IMR-90 (cell line): ENCODE results near the gene ARRDC1. TPM values are rescaled to one million over a fixed set of nuclear protein-coding genes. Genes with fewer than 3 reads are reported as not detected.

Experiments
- ATAC-seq: fragments of 200-7000 bp; cut with Tn5 transposase; 2 replicates; pipeline ENCODE4 v1.9.1; 2020; ENCODE audit warnings: low read depth, mild to moderate bottlenecking, moderate library complexity
- BruUV-seq: library from RNA; stranded (reverse); fragments of 400-500 nt; replicated peaks from 2 replicates; lab custom pipeline; 2021; lab: Mats Ljungman, UMichigan
- CTCF ChIA-PET: fragments of 300-600 bp; formaldehyde crosslinking; extraction: SDS; loops from one replicate; lab custom pipeline; 2021; ENCODE audit warnings: antibody characterized with exemption; lab: Yijun Ruan, JAX
- POLR2A ChIA-PET: fragments of 300-600 bp; sonication (Branson Sonifier 250); formaldehyde crosslinking; loops from one replicate; lab custom pipeline; 2022; ENCODE audit warnings: antibody characterized with exemption; ENCODE audit not compliant: unreplicated experiment; lab: Charles Lee
- DNase-seq: peaks from one replicate; pipeline ENCODE4 v3.0.0; 2013
- H2AFZ ChIP-seq: replicated peaks from 2 replicates; pipeline ENCODE3; 2013; ENCODE audit warnings: low read length, mild to moderate bottlenecking; ENCODE audit not compliant: poor library complexity
- H2AK5ac ChIP-seq: 2 replicates; pipeline ENCODE4 v1.6.1; 2013; ENCODE audit warnings: low read depth, low read length, inconsistent platforms
- H2AK9ac ChIP-seq: replicated peaks from 2 replicates; pipeline ENCODE3; 2013; ENCODE audit warnings: mild to moderate bottlenecking, low read depth, low read length, moderate library complexity; ENCODE audit not compliant: poor library complexity
- H2BK120ac ChIP-seq: 2 replicates; pipeline ENCODE4 v1.6.1; 2013; ENCODE audit warnings: low read depth, low read length, inconsistent platforms
- H2BK15ac ChIP-seq: 3 replicates; pipeline ENCODE4 v1.6.1; 2013; ENCODE audit warnings: low read depth, low read length, inconsistent platforms
- H2BK20ac ChIP-seq: 2 replicates; pipeline ENCODE4 v1.6.1; 2013; ENCODE audit warnings: low read depth, mild to moderate bottlenecking, inconsistent platforms, low read length, moderate library complexity
- H2BK5ac ChIP-seq: 2 replicates; pipeline ENCODE4 v1.6.1; 2013; ENCODE audit warnings: mild to moderate bottlenecking, low read depth, low read length, inconsistent platforms; ENCODE audit not compliant: poor library complexity, severe bottlenecking
- H3K14ac ChIP-seq: replicated peaks from 2 replicates; pipeline ENCODE4 v1.6.1; 2013; ENCODE audit warnings: low read depth, low read length, inconsistent platforms
- H3K18ac ChIP-seq: 2 replicates; pipeline ENCODE4 v1.6.1; 2013; ENCODE audit warnings: low read depth, low read length, control low read depth
- H3K23ac ChIP-seq: 2 replicates; pipeline ENCODE4 v1.6.1; 2013; ENCODE audit warnings: low read depth, low read length, inconsistent platforms
- H3K27ac ChIP-seq: 2 replicates; pipeline ENCODE4 v1.5.1; 2013; ENCODE audit warnings: mild to moderate bottlenecking, control low read depth, low read length; ENCODE audit not compliant: insufficient read depth
- H3K27me3 ChIP-seq: 2 replicates; pipeline ENCODE4 v1.6.1; 2013; ENCODE audit warnings: low read length; ENCODE audit not compliant: control insufficient read depth, insufficient read depth
- H3K36me3 ChIP-seq: 2 replicates; pipeline ENCODE4 v1.6.1; 2013; ENCODE audit warnings: low read length, mixed read lengths; ENCODE audit not compliant: control insufficient read depth, insufficient read depth
- H3K4ac ChIP-seq: 2 replicates; pipeline ENCODE4 v1.6.1; 2013; ENCODE audit warnings: low read depth, low read length, inconsistent platforms
- H3K4me1 ChIP-seq: 2 replicates; pipeline ENCODE4 v1.6.1; 2013; ENCODE audit warnings: low read length, mixed read lengths; ENCODE audit not compliant: control insufficient read depth, insufficient read depth
- H3K4me2 ChIP-seq: 2 replicates; pipeline ENCODE4 v1.6.1; 2013; ENCODE audit warnings: low read depth, mild to moderate bottlenecking, control low read depth, low read length, moderate library complexity
- H3K4me3 ChIP-seq: 2 replicates; pipeline ENCODE4 v1.5.1; 2013; ENCODE audit warnings: low read depth, mild to moderate bottlenecking, control low read depth, low read length, moderate library complexity; ENCODE audit not compliant: insufficient read depth
- H3K56ac ChIP-seq: 2 replicates; pipeline ENCODE4 v1.6.1; 2013; ENCODE audit warnings: low read length, inconsistent platforms; ENCODE audit not compliant: insufficient read depth; ENCODE audit errors: extremely low read depth
- H3K79me1 ChIP-seq, 2 experiments: 2 replicates each; pipeline ENCODE4 v1.6.1; 2013; ENCODE audit warnings: low read length in 2 of 2, inconsistent platforms in 1 of 2, low read depth in 1 of 2
- H3K9ac ChIP-seq: 2 replicates; pipeline ENCODE4 v1.6.1; 2013; ENCODE audit warnings: low read depth, low read length, control low read depth
- H3K9me1 ChIP-seq: 2 replicates; pipeline ENCODE4 v1.6.1; 2013; ENCODE audit warnings: low read length, inconsistent platforms; ENCODE audit not compliant: insufficient read depth
- H3K9me3 ChIP-seq: 2 replicates; pipeline ENCODE4 v1.6.1; 2013; ENCODE audit warnings: low read length; ENCODE audit not compliant: control insufficient read depth, insufficient read depth
- H4K20me1 ChIP-seq: 2 replicates; pipeline ENCODE4 v1.6.1; 2013; ENCODE audit warnings: low read length, inconsistent platforms; ENCODE audit not compliant: insufficient read depth
- H4K5ac ChIP-seq: 2 replicates; pipeline ENCODE4 v1.6.1; 2013; ENCODE audit warnings: mild to moderate bottlenecking, low read depth, low read length, control low read depth
- H4K8ac ChIP-seq, 2 experiments: 2 replicates each; pipeline ENCODE4 v1.6.1; 2013; ENCODE audit warnings: low read depth in 2 of 2, low read length in 2 of 2, control low read depth in 1 of 2, inconsistent platforms in 1 of 2
- H4K91ac ChIP-seq: 2 replicates; pipeline ENCODE4 v1.6.1; 2013; ENCODE audit warnings: low read depth, low read length, inconsistent platforms; ENCODE audit not compliant: insufficient read depth
- BHLHE40 ChIP-seq: fragments of 150-350 bp; IDR thresholded peaks from 2 replicates; pipeline ENCODE4 v1.6.1; 2016; ENCODE audit warnings: mild to moderate bottlenecking, low read depth, low read length
- CEBPB ChIP-seq: IDR thresholded peaks from 2 replicates; pipeline ENCODE4 v1.6.1; 2012; ENCODE audit warnings: low read depth, low read length, improper control_type of control experiment
- CHD1 ChIP-seq: IDR thresholded peaks from 2 replicates; pipeline ENCODE4 v1.6.1; 2012; ENCODE audit warnings: low read depth, low read length, improper control_type of control experiment
- CTCF ChIP-seq: conservative IDR thresholded peaks from 2 replicates; pipeline ENCODE4 v1.5.1; 2012; ENCODE audit warnings: mild to moderate bottlenecking, low read depth, low read length, improper control_type of control experiment
- ELK1 ChIP-seq: fragments of 150-350 bp; IDR thresholded peaks from 2 replicates; pipeline ENCODE4 v1.6.1; 2016; ENCODE audit warnings: low read depth, mild to moderate bottlenecking, low read length, moderate library complexity, borderline replicate concordance
- FOS ChIP-seq: fragments of 150-350 bp; IDR thresholded peaks from 2 replicates; pipeline ENCODE4 v1.6.1; 2016; ENCODE audit warnings: low read depth, low read length
- MAZ ChIP-seq: IDR thresholded peaks from 2 replicates; pipeline ENCODE4 v1.6.1; 2012; ENCODE audit warnings: low read depth, mild to moderate bottlenecking, low read length, improper control_type of control experiment, moderate library complexity, borderline replicate concordance
- MXI1 ChIP-seq: IDR thresholded peaks from 2 replicates; pipeline ENCODE4 v1.6.1; 2012; ENCODE audit warnings: low read depth, mild to moderate bottlenecking, low read length, moderate library complexity, borderline replicate concordance
- NFE2L2 ChIP-seq: fragments of 150-350 bp; IDR thresholded peaks from 2 replicates; pipeline ENCODE4 v1.6.1; 2016; ENCODE audit warnings: low read depth, mild to moderate bottlenecking, low read length
- RAD21 ChIP-seq: IDR thresholded peaks from 2 replicates; pipeline ENCODE4 v1.6.1; 2012; ENCODE audit warnings: low read length, improper control_type of control experiment
- RCOR1 ChIP-seq: IDR thresholded peaks from 2 replicates; pipeline ENCODE4 v1.6.1; 2012; ENCODE audit warnings: mild to moderate bottlenecking, low read length, improper control_type of control experiment; ENCODE audit not compliant: insufficient replicate concordance
- RFX5 ChIP-seq: IDR thresholded peaks from 2 replicates; pipeline ENCODE4 v1.8.0; 2012; ENCODE audit warnings: low read depth, mild to moderate bottlenecking, low read length, moderate library complexity
- SMC3 ChIP-seq: fragments of 150-350 bp; IDR thresholded peaks from 2 replicates; pipeline ENCODE4 v1.6.1; 2016; ENCODE audit warnings: low read depth, mild to moderate bottlenecking, antibody characterized with exemption, low read length, moderate library complexity
- USF2 ChIP-seq: fragments of 150-350 bp; IDR thresholded peaks from 2 replicates; pipeline ENCODE4 v1.6.1; 2017; ENCODE audit warnings: mild to moderate bottlenecking, antibody characterized with exemption, low read length, low read depth
- WGBS, 2 experiments: methylation state at CpG; one replicate each; pipeline versions ENCODE4 v1.1.5 to v1.1.7; 2013; ENCODE audit warnings: missing lambda C conversion rate in 2 of 2; ENCODE audit not compliant: insufficient read length in 1 of 2; ENCODE audit errors: extremely low coverage in 2 of 2; 5-methylcytosine and 5-hydroxymethylcytosine counted together
- dilution Hi-C: fragments of 300-500 bp; cut with HindIII; formaldehyde crosslinking; loops from one replicate; pipeline ENCODE4 v1.14.3; 2018; ENCODE audit warnings: low sequenced_read_pairs; ENCODE audit not compliant: unreplicated experiment
- in situ Hi-C: fragments of 300-500 bp; cut with MboI; formaldehyde crosslinking; loops from 3 replicates; pipeline ENCODE4 v1.14.3; 2019; ENCODE audit warnings: low sequenced_read_pairs, inconsistent platforms, mixed read lengths
- intact Hi-C: fragments of 100-400 bp; cut with micrococcal nuclease; formaldehyde crosslinking; loops from 2 replicates; pipeline ENCODE4 v1.10.0; 2022
- polyA plus RNA-seq, 3 experiments: library from polyadenylated mRNA; depleted of rRNA; stranded (reverse); fragments of >200 nt; gene quantifications; 2 replicates each; pipeline ENCODE4 v1.2.3, GENCODE V29; 2012; ENCODE audit warnings: low replicate concordance in 1 of 3
- total RNA-seq: library from RNA; depleted of rRNA; stranded (reverse); fragments of >200 nt; gene quantifications from 2 replicates; pipeline ENCODE4 v1.2.3, GENCODE V29; 2012

The ARRDC1 gene
- total and polyA plus RNA-seq, 2 of the 4 experiments (the other 2 are of a cell fraction) = 7.7 to 41.4 TPM

- H2BK120ac ChIP-seq = no peak overlapping the region
- H3K9me3 ChIP-seq = no peaks in the 10 kb centered on the region
- DNase-seq = peak; percentile 30
- H3K4ac ChIP-seq = no peak overlapping the region
- H3K14ac ChIP-seq = no peak overlapping the region
- H3K9me1 ChIP-seq = peaks cover 23% of the 10 kb centered on the region
- no peak overlapping the region for H2AFZ ChIP-seq
- ChIA-PET CTCF (no interaction called here), POLR2A (interaction anchor here (0.5 kb wide), 1 partner anchor 188 kb away, joined by 5 read pairs; no protein-coding TSS in a partner anchor)
- H2BK5ac ChIP-seq = no peak overlapping the region
- H3K4me2 ChIP-seq = no peak overlapping the region
- 90% methylated on average over 9 of the region's 23 CpGs; no CpG with 5 or more reads in 1 of the 2 experiments for WGBS, 2 experiments
- no peak overlapping the region for H3K23ac ChIP-seq
- peaks cover 68% of the 10 kb centered on the region for H4K20me1 ChIP-seq
- H3K4me1 ChIP-seq = peaks cover 8% of the 10 kb centered on the region
- no peak overlapping the region for H3K18ac ChIP-seq
- H4K91ac ChIP-seq = no peak overlapping the region
- H3K56ac ChIP-seq = no peak overlapping the region
- H3K36me3 ChIP-seq = no peaks in the 10 kb centered on the region
- BruUV-seq = no TSS peak
- H3K27ac ChIP-seq = no peak overlapping the region
- ATAC-seq = no peak
- H4K5ac ChIP-seq = no peak overlapping the region
- H3K79me1 ChIP-seq = peaks cover 19 to 65% of the 10 kb centered on the region in 2 experiments
- no peak overlapping the region for H3K4me3 ChIP-seq
- intact Hi-C loops = no loop called here
- H3K27me3 ChIP-seq = no peaks in the 10 kb centered on the region
- in situ Hi-C loops = no loop called here
- no peak overlapping the region for H4K8ac ChIP-seq
- no peak overlapping the region for H2BK20ac ChIP-seq
- H3K9ac ChIP-seq = no peak overlapping the region
- dilution Hi-C loops = no loop called here
- H2AK9ac ChIP-seq = no peak overlapping the region
- H2AK5ac ChIP-seq = no peak overlapping the region
- H2BK15ac ChIP-seq = no peak overlapping the region
- TF ChIP-seq RFX5 (no peak), SMC3 (no peak), MAZ (no peak), NFE2L2 (no peak), RCOR1 (no peak), CHD1 (no peak), USF2 (no peak), RAD21 (no peak), ELK1 (no peak), MXI1 (no peak), FOS (no peak), BHLHE40 (no peak), CTCF (no peak), CEBPB (no peak)
Measured at GRCh38 chr9:137632230-137633161, 27.0 kb downstream of the ARRDC1 start.
